ENCODE results near the gene SUN5.

- TF ChIP-seq CTCF (IDR thresholded peaks at IDR 0.05) (no peak), POLR2AphosphoS5 (IDR thresholded peaks at IDR 0.05; ENCODE audit: low read depth, low read length) (no peak), SIN3A (IDR thresholded peaks at IDR 0.05; ENCODE audit: borderline replicate concordance, insufficient read depth, low read depth, low read length) (no peak), TCF7L2 (IDR thresholded peaks at IDR 0.05; ENCODE audit: low read depth, low read length) (no peak), REST (IDR thresholded peaks at IDR 0.05; ENCODE audit: insufficient read depth in 1 of 2, low read depth in 2 of 2, low read length in 1 of 2) (no peak)
These were observed 35.6 kb downstream of the SUN5 start for GRCh38 chr20:32968478-32969241.

Data from Panc1 (cell line).